Ramos (cell line): ENCODE results near the gene IRS4.

Experiments
- in situ Hi-C: fragments of 300-500 bp; cut with MboI; formaldehyde crosslinking; loops from one replicate; pipeline ENCODE4 v1.14.3; 2022; ENCODE audit warnings: low sequenced_read_pairs; ENCODE audit not compliant: unreplicated experiment

Gene IRS4

GRCh38 chrX:108736509-108737479, at the start of gene IRS4:
Gene IRS4 (minus strand): TSS chrX:108736563.
- in situ Hi-C loops, result no loop called here

DNA sequence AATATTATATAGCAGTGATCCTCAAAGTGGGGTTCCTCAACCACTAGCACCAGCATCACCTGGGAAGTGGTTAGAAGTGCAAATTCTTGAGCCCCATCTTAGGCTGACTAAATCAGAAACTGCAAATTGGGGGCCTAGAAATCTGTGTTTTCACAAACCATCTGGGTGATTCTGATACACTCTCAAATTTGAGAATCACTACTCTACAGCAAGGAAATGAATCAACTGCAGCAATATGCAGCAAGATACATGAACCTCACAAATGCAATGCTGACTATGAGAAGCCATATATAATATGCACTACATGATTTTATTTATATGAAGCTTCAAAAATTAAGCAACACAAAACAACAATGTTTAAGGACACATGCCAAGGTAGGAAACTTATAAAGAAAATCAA, 36.2 kb upstream of the IRS4 start:
- in situ Hi-C loops, result no loop called here

- in situ Hi-C loops, result no loop called here
These were observed 27.2 kb upstream of the IRS4 start for GRCh38 chrX:108763559-108763958.

GRCh38 chrX:108740299-108740774, 4.0 kb upstream of the IRS4 start:
- in situ Hi-C loops, result no loop called here

- in situ Hi-C loops, result no loop called here
These were observed 1.4 kb upstream of the IRS4 start for GRCh38 chrX:108737754-108738153.

- in situ Hi-C loops, result no loop called here
These were observed 469 bp downstream of the IRS4 start for GRCh38 chrX:108735679-108736508.

GRCh38 chrX:108735091-108735678, 1.2 kb downstream of the IRS4 start:
- in situ Hi-C loops, result no loop called here

DNA sequence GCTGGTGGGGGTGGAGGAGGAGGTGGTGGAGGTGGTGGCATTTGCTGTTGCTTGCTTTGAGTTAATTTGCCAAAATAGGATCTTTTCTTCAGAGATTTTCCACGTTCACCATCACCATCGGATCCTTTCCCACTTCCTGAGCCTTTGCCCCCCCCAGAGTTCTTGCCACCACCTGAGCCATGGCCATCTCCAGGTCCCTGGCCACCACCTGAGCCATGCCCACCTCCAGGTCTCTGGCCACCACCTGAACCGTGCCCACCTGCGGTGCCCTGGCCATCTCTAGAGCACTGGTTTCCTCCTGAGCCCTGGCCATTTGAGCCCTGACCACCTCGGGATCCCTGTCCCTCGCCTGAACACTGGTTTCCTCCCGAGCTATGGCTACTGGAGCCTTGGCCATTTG, 1.9 kb downstream of the IRS4 start:
- in situ Hi-C loops, result no loop called here

- in situ Hi-C loops, result no loop called here
These were observed 3.6 kb downstream of the IRS4 start for GRCh38 chrX:108732630-108733321.

DNA sequence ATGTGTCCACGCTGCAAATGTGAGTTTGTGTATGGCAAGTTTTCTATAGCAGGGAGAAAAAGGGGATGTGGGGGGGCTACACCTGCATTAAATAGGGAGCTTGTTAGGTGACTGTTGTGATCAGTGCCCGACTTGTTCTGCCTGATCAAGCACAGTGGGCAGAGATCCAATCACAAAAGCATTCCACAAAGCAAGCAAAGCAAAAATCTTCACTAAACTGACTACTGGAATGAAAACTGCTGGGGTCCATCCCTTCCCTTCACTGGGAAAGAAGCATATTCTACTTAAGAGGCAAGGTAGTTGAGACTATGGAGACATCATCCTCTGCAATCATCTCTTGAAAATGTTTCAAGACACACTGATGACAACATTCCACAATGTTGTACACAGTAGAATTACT, 5.2 kb downstream of the IRS4 start:
- in situ Hi-C loops, result no loop called here

DNA sequence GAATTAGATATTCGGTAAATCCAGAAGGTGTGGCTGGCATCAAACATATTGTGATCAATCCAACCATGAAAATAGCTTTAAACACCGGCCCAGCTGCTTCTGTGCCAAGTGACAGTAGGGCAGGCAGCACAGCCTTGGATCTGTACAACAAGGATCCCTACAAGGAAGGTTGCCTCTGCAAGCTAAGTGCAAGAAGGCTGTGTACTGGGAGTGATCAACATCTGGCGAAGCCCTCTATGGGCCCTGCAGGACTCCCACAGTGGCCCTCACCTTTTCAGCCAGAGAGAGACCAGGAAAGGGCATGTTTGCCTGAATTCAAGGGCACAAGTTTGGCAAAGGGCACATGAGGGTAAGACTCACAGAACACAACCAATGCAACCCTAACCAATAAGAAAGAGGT, 9.6 kb downstream of the IRS4 start:
- in situ Hi-C loops, result no loop called here

- in situ Hi-C loops, result no loop called here
These were observed 13.8 kb downstream of the IRS4 start for GRCh38 chrX:108722561-108722960.

- in situ Hi-C loops, result no loop called here
These were observed 23.5 kb downstream of the IRS4 start for GRCh38 chrX:108712886-108713285.

GRCh38 chrX:108704839-108705238, 31.5 kb downstream of the IRS4 start:
- in situ Hi-C loops, result no loop called here

DNA sequence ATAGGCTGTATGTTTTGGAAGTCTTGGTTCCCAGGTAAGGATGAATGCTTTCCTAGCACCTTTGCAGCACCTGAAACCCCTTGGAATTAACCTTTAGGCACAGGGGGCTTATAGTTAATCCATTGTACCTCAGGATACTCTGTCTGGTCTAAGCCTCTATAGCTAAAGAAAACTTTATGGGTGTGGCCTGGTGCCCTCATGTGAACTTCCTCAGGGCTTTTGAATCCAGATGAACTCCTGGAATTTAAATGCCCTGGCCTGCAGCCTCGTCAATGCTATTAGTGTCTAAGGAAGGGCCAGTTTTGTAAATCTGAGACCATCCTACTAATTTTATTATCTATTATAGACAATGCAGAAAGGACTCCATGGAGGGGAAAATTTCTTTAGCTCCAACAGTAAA, 33.8 kb downstream of the IRS4 start:
- in situ Hi-C loops, result no loop called here

DNA sequence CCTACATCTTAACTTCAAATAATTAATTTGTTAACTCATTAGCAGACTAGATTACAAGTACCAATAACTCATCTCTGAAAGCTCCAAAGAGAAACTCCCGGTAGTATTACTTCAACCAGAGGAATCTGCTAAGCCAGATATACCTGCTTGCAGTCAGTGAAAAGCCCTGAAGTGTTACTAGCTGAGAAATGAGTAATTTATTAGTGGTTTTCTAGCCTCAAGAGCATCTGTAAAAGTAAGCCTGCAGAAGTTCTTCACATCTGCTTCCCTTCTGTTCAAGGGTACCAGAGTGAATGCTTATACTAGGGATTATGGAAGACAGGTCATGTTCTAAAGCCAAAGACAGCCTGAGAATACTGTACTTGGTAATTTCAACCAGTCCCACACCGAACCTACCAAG, 34.7 kb downstream of the IRS4 start:
- in situ Hi-C loops, result no loop called here

DNA sequence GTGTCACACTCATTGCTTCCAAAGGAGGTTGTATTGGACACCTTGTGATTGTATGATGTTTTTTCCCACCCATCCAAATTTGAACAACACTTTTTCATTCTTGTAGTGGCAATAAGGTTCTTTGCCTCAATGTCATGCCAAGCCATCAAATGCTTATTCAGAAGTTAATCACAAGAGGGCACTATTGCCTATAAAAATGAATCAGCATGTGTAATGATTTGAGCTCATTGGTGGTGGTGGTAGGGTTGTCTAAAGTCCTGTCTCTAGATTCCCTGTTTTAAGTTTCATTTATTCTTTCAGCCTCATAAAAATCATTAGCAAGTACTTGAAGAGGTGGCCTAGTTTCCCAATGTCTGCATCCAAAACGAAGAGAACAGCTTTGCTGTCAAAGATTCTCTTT, 37.0 kb downstream of the IRS4 start:
- in situ Hi-C loops, result no loop called here

DNA sequence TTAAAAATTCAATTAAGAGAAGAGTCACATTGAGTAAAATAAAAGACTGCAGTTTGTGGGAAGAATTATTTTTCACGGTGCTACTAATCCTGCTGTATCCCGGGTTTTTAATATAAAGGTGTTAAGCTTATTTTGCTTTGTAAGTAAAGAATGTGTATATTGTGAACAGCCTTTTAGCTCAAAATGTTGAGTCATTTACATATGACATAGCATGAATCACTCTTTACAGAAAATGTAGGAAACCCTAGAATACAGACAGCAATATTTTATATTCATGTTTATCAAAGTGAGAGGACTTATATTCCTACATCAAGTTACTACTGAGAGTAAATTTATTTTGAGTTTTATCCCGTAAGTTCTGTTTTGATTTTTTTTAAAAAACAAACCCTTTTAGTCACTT, 39.7 kb downstream of the IRS4 start:
- in situ Hi-C loops, result no loop called here
